Islet of Langerhans (tissue), 1 donor: Measurements from ENCODE around the gene GFRA1.

Experiments
- FAIRE-seq: peaks from one replicate; lab custom pipeline; 2011; peaks lifted over from hg19 to GRCh38; lab: Jason Lieb, UNC

The GFRA1 gene

DNA sequence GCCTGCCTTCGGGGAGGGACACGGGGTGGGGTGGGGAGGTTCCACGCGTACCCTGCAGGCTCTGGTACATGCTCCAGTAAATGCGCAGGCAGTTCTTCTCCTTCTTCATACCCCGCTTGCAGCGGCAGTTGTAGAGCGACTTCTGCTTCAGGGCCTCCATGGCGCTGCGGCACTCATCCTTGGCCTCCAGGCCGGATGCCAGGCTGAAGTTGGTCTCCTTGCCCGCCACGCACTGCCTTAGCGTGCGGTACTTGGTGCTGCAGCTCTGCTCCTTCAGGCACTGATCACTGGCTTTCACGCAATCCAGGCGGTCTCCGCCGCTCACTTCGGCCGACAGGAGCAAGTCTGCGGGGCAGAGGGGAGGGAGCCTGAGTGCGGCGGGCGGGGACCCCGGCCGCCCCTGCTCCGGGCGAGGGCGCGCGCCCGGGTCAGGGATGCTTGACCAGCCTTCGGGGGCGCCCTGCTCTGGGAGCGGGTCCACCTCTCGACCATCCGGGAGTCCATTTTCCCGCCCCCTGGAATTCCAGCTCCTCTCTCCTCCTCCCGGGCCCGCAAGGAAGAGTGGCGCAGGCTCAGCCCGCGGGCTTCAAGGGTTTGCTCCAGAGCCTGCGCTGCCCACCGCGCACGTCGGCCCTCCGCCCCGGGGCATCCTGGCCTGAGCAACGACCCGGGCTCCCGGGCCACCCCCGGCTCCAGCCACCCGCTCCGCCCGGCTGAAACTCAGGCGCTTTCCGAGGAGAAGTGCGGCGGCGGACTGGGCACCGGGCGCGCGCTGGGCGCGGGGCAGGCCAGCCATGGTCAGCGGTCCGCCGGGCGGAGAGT lies 2.0 kb downstream of the GFRA1 start:
- no peak for FAIRE-seq

DNA sequence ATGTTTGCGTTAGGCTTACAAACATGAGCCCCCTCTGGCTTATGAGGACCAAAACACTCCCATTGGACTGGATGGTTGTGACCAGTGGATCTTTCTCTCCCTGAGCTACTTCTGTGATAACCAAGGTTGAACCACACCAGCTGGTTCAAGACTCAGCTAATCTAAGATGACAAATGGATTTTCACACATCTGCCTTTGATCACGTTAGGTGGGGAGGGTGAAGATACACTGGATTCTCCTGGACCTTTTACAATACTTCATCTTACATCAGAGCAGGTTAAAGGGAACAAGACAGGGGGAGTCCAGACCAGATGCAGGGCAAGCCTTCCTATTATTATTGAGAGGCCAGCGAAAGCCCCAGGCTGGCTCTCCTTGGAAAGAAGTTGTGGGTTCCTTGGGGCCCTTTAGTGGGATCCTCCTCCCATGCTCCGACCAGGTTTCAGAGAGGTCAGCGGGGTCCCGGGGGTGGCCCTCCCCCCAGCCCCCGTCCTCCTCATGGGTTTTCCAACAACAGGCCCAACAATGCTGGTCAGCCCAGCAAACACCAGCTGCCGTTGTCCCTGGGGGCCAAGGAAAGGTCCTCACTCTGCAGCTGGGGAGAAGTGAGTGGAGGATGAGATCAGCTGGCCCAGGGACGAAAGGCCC lies 2.8 kb downstream of the GFRA1 start:
- no peak for FAIRE-seq

DNA sequence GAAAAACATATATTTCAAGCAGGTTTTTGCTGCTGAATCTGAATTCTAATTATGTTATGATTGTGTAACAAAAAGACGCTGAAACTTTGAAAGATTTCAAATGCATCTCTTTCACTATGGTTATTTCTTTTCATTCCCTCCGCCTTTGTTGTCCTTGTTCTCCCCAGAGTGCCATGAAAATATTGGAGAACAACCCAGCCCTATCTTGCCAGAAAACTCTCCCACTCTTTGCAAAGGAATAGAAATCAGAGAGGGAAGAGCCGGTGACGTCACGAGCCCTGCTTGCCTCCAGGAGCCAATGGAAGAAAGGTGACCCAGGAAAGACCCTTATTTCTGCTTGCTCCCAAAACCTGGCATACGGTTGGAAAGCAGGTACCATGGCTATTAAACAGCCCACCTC lies 3.4 kb downstream of the GFRA1 start:
- no peak for FAIRE-seq

DNA sequence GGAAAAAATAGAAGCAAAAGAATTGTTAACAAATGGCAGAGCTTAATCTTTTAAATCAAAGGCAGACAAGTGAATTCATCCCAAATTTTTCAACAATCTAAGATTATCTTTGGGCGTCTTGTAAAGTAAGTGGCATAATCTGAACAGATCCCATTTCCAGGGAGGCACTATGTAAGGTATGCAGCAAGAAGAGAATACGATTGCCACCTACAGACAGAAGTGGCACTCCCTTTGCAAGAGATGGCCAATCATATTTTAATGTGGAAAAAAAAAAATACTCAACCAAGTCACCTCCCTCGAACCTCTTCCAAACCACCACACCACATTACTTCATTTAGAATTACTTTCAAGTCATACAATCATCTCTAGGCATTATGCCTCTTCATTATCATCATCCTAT lies 4.0 kb downstream of the GFRA1 start:
- FAIRE-seq: no peak

DNA sequence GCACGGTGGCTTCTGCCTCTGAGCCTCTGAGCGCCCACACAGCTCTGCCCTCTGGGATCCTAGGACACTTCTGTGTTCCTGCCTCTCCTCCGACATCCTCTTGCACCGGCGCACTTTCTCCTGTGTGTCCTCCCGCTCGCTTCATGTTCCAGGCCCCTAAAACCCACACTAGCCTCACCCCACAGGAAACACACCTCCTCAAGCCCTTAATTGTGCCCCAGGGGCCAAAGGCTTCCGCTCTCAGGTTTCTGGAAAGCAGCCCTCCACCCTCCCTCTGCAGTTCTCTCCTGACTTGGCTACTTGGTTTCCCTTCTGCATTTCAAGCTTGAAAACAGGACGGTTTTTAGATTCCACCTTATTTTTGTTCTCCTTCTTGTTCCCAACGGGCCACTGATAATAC lies 7.3 kb downstream of the GFRA1 start:
- FAIRE-seq: no peak

DNA sequence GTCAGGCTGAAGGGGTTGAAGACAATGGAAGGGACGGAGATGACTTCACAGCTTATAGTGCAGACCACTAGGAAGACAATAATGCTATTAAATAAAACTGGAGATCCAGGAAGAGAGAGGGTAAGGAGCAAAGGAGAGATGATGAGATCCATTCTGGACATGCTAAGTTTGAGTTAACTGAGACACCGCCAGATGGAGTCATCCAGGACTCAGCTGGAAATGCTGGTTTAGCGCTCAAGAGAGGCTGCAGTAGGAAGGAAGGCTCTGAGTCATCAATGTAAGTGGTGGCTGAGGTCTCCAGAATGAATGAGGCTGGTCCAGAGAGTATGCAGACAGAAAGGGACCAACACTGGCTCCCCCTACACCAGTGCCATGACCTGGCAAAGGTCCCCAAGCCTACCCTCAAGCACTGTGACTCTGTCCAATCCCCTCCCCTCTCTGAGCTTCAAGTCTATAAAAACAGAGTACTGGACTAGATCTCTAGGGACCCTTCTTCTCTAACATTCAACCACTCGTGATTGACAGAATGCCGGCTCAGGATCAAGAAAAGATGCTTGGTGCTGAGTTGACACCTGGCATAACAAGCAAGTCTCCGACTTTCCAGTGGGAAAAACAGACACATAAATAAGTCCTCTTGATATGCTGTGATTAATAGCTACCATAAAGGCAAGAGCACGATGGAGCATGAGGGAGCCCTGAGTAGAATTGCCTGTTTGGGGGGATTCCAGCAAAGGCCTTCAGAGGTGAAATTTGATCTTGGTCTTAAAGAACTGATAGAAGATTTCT lies 8.9 kb downstream of the GFRA1 start:
- FAIRE-seq: no peak

DNA sequence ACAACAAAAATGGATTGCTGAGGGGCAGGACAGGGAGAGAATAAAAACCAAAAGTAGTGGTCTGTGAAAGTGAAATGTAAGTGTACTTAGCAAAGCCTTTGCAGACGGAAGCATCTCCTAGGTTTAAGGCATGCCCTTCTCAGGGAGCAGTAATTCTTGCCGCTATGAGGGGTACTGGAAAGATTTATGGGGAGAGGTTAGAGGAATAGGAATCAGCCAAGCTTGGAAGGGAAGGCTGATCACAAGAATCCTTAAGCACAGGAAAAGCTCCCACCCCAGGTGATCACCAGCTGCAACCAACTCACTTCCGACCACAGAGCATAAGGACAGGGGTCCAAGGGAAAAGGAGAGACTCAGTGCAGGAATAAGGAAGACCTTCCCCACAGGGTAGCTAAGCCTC lies 10.3 kb downstream of the GFRA1 start:
- FAIRE-seq: no peak

DNA sequence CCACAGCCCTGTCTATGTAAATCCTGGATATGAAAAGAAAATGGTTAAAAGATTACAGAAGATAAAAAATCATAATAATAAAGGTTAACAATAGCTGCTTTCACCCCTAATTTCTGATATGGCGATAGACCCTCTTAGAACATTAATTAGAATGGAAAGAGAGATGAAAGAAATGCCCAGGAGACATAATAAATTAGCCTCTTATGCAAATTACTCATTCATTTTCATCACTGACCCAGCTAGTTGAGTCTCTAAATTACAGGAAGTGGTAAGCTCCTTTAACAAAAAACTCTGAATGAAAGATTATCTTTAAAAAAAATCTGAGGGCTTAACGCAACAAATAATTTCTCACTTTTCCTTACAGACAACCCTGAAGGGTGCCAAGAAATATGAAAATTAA lies 12.4 kb downstream of the GFRA1 start:
- FAIRE-seq: no peak

DNA sequence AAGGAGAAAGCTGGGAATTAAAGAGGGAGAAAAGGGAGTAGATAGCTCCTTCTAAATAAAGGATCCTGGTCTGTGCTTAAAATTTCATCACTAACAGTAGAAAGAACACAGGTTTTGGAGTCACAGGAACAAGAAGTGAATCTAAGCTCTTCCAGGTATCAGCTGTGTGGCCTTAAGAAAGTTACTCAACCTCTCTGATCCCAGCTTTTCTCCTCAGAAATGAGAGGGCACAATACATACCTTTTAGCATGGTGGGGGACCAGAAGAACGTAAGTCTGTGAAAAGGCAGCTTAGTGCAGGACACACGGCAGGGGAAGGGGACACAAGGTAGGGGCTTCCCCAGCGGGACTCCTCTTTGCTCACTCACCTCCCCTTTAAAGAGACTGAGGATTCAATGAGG lies 13.4 kb downstream of the GFRA1 start:
- FAIRE-seq: no peak

DNA sequence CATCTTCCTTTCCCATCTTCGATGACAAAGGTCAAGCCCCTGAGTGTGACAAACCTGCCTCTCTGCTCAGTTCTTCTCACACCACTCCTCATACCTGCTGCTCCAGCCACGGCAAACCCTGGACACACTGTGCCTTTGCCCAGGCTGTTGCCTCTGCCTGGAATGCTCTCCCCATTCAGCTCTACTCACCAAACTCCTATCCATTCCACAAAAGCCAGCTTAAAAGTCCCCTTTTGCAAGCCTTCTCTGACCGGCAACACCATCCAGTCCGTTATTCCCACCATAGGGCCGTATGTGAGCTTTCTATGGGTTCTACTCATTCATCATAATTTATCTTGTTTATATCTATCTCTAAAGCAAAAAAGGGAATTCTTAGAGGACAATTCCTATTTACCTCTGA lies 15.2 kb downstream of the GFRA1 start:
- FAIRE-seq: no peak

DNA sequence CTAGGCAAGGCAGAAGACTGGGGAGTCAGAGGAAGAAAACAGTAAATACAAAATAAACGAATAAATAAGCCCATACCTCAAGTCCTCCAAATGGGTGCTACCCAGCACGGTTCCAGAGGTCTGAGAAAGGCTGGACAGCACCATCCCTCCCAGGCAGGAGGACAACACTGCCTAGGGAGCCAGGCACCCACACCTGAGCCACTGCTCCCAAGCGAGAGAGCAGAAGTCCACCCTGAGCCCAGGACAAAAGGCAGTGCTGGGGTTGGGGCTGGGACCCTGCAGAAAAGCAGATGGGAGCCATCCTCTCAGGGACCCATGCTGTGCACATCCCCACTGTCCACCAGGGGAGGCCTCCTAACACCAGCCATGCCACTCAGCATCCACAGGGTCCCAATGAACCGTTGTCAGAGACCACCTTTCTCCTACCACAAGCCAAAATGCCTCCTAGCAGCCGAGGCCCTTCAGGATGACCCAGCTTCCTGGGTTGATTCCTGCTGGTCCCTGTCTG lies 16.2 kb downstream of the GFRA1 start:
- no peak for FAIRE-seq

DNA sequence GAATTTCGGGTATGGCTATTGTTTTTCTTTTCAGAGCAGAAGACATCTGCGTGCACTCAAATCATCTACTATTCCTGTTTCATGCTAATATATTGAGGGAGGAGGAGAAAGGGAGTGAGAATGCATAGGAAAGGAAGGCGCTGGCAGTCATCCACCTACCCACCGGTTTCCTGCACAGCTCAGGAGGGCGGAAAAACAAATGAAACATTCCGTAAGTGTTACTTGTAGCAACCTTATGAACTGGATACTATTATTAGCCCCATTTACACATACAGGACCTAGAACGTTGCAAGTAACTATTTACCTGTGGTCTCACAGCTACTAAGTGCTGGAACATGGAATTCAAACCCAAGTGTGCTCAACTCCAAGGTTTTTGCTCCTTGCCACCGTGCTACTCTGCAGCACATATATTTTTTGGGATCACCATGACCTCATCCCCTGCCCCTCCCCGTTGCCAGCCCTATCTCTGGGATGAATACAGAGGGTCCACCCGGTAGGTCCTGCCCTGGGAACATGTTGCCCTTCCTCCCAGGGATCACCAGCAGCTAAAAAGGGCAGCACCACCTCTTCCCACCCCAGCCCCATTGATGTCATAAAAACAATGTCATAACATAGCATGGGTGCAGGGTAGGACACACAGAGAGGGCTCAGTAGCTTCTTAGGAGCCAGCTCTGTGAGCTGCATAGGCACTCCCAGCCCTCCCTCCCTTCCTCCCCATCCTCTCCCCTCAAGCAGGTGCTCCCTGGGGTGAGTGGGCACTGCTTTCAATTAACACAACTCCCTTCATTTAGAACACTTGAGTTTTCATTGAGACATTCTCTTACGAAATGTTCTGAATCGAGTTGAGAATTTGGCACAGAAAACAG lies 16.9 kb downstream of the GFRA1 start:
- no peak for FAIRE-seq

DNA sequence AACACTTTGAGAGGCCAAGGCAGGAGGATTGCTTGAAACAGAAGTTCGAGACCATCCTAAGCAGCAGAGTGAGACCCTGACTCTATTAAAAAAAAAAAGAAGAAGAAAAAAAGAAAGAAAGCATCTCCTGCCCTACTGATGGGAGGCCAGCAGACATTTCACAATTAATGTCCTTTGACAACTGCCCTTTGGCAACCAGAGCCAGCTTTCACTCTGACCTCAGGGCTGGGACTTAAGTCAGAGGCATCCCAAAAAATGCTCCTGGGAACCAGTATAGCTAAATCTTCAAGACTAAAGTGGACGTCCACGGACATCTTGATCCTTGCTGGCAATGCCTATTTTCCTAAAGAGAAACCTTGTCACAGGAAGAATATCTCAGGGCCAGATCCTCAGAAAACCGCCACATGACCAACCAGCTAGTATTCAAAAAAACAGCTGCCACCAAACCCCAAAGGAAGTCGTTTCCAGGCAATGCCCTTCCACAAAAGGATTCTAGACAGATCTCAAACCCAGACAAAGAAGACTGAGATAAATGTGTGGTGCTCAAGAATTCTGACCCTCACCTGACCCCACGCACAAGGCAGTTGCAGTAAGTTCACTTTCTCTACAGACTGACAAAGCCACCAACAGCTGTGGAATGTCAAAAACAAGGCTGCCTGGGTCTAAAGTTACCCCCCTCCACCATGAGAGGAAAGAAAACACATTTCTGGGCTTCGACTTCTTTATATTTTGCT lies 18.4 kb downstream of the GFRA1 start:
- FAIRE-seq: no peak

DNA sequence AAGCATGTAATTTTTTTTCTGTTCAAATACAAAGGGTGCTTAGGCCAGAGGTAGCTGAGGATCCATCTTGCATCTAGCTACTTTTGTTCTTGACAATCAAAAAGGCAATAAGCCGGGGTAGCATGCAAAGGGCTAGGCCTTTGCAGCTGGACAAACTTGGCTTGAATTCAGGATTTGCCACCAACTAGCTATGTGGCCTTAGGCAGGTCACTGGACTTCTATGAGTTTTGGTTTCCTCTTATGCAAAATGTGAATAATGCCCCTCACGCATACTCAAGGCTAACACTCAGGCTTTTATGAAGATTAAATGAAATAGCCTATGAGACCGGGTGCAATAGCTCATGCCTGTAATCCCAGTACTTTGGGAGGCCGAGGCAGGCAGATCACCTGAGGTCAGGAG lies 19.3 kb downstream of the GFRA1 start:
- no peak for FAIRE-seq

DNA sequence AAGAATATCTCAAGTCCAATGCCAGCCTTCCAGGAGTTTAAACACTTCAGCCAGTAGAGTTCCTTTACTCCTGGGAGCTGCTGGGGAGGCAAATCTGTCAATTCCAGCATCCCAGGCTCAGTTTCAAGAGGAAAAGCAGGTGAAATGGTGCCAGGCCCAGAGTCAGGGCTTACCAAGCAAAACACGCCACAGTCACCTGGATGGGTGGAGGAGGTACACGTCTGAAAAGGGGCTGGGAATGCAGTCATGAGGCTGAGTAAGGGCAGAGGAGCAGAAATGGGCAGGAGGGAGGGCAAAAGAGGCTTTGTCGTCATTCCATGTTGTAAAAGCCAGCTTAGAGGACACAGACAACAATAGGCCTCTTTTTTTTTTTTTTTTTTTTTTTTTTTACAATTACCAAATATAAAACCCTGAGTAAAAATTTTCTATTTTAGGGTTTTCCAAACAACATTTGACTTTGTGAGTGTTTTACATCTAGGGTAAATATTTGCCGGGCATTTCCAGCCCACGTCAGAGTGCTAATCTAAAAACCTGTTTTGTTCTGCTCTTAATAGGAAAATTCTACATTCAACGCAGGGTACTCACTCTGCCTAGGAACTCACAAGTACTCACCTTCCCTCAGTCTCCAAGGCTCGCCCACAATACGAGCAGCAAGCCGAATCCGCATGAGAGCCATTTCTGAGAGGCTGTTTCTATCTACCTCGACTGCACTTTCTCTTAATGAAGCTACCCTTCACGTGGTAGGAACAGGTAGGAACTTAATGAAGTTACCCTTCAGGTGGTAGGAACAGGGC lies 21.2 kb downstream of the GFRA1 start:
- peak; percentile 73 for FAIRE-seq

DNA sequence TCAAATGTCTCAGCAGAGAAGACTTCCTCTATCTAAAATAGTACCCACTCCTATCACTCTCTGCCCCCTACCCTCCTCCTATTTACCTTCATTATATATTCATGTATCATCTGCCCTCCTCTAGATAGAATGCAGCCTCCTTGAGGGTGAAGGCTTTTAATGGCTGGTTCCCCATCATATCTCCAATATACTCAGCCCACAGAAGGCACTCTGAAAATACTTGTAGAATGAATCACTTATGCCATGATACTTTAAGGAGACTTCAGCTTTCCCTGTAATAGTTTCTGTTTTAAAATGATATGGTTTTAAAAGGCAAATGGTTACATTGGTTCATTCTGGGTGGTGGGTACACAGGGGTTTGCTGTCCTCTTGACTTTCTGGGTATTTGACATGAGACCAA lies 25.3 kb downstream of the GFRA1 start:
- FAIRE-seq: no peak

DNA sequence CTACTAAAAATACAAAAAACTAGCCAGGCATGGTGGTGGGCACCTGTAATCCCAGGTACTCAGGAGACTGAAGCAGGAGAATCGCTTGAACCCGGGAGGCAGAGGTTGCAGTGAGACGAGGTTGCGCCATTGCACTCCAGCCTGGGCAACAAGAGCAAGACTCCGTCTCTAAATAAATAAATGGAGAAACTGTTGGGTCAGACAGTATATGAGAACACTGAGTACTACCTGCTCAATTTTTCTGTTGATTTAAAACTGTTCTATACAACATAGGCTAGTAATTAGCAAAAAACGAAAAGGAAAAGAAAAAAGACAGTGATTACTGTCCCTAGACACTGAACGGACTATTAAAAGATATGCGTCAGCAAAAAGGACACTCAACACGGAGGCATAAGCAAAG lies 26.7 kb downstream of the GFRA1 start:
- no peak for FAIRE-seq

DNA sequence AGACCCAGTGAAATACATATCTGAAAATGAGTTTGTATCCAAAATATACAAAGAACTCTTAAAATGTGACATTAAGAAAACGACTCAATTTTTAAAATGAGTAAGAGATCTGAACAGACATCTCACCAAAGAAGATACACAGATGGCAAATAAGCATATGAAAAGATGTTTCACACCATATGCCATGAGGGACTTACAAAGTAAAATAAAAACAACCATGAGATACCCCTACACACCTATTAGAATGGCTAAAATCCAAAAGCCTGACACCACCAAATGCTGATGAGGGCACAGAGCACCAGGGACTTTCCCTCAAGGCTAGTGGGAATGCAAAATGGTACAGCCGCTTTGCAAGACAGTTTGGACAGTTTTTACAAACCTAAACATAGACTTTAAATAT lies 27.9 kb downstream of the GFRA1 start:
- no peak for FAIRE-seq

DNA sequence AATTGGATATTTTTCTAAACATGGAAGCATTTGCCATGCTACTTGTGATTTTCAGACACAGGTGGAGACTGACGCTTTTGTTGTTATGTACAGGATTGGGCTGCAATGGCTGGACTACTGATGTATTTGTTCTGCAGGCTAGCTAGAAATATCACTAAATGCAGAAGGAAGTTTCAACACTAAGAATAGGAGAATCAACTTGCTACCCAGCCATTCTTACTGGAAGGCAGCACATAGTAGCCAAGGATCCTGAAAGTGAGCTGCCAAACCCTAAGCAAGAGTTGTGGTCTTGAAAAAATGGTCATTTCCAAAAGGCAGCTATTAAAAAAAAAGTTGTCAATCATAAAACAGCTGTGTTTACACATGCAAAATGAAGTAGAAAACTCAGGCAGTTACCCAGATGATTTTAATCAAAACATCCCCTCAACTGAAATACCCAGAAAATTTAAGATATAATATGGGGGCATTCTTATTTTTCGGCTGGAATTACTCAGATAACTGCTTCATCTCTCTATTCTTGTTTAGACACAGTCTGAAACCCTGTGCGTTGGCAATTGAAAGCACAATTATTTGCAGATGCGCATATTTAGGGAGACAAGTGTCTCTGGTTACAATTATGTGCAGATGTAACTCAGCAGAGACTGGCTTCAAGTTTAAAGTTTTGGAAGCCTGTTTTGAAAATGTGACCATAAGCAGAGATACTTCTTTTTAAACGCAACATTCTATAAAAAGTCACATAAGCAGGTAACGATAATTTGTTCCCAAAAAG lies 31.2 kb downstream of the GFRA1 start:
- no peak for FAIRE-seq

DNA sequence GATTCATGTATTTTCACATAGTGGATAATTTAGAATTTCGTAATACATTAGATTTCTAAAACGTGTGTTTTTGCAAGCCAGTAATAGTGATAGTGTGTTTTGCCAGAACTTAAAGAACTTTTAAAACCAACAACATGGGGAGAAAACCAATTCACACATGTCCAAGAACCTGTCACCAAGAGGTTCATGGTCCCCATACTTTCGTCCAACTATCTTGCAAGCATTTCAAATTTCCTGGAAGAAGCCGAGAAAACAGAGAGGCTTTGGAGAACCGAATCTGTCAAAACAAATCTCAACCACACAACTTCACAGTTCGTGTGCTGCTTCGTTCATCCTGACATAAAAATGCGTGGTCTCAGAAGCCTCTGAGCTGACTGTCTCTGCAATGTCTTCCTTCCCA lies 31.9 kb downstream of the GFRA1 start:
- FAIRE-seq: no peak
